HG03060 (cell line): ENCODE results near the gene TJP3.
"Not testable (repeated sequence)": the region's sequence is repeated elsewhere in the genome, so short reads cannot be mapped to it uniquely, and the experiment has no call there.

ENCODE experiments used
- ATAC-seq: cut with Tn5 transposase; IDR thresholded peaks from one replicate; pipeline ENCODE4 v1.9.1; 2021; ENCODE audit warnings: low read depth, moderate number of reproducible peaks; ENCODE audit not compliant: unreplicated experiment

The TJP3 gene

GRCh38 chr19:3708207-3708931 is at the start of gene TJP3:
TSS of gene TJP3 (plus strand) at chr19:3708384. CDS start at chr19:3728433, 20,049 bp downstream.
- ATAC-seq, result no peak

- no peak for ATAC-seq
Observed at GRCh38 chr19:3658870-3659745, 49.1 kb upstream of the TJP3 start.

GRCh38 chr19:3659746-3660112 is 48.5 kb upstream of the TJP3 start:
- no peak for ATAC-seq

GRCh38 chr19:3660493-3661219 is 47.5 kb upstream of the TJP3 start:
- no peak for ATAC-seq

GRCh38 chr19:3661284-3662238 is 46.6 kb upstream of the TJP3 start:
- ATAC-seq, result no peak

GRCh38 chr19:3663838-3664237 is 44.3 kb upstream of the TJP3 start:
- ATAC-seq, result no peak

GRCh38 chr19:3664879-3665642 is 43.1 kb upstream of the TJP3 start:
- ATAC-seq, result no peak

GRCh38 chr19:3665681-3666544 is 42.3 kb upstream of the TJP3 start:
- no peak for ATAC-seq

GRCh38 chr19:3666545-3666856 is 41.7 kb upstream of the TJP3 start:
- not testable (repeated sequence) for ATAC-seq

GRCh38 chr19:3667037-3667638 is 41.0 kb upstream of the TJP3 start:
- ATAC-seq, result no peak

GRCh38 chr19:3667766-3668165 is 40.4 kb upstream of the TJP3 start:
- ATAC-seq, result no peak

GRCh38 chr19:3668331-3669081 is 39.7 kb upstream of the TJP3 start:
- ATAC-seq, result no peak

GRCh38 chr19:3669082-3669946 is 38.9 kb upstream of the TJP3 start:
- ATAC-seq, result no peak

- ATAC-seq, result no peak
Observed at GRCh38 chr19:3669947-3670795, 38.0 kb upstream of the TJP3 start.

- no peak for ATAC-seq
Observed at GRCh38 chr19:3670796-3671679, 37.1 kb upstream of the TJP3 start.
